ENCODE measurements around the gene CCSER2. TPM values are rescaled to one million over a fixed set of nuclear protein-coding genes. Genes with fewer than 3 reads are reported as not detected.

Gene CCSER2
- total and polyA plus RNA-seq, 2 donors (not counting 1 experiment from before 2014, with no cell fraction given), result 6.0 to 45.9 TPM

- H3K4me3 Mint-ChIP-seq, result no peak overlapping the region
- H3K27ac Mint-ChIP-seq, result no peak overlapping the region
- Histone ChIP-seq H3K36me3 (replicated peaks in 1 of 2; ENCODE audit: control extremely low read depth in 1 of 2, control insufficient read depth in 1 of 2, extremely low read depth in 1 of 2, insufficient read depth in 2 of 2, low read length in 1 of 2) (no peaks in the 10 kb centered on the region), H3K4me3 (ENCODE audit: control extremely low read depth in 1 of 5, extremely low read depth in 1 of 5, insufficient read depth in 1 of 5, low read depth in 2 of 5, low read length in 4 of 5) (no peak overlapping the region), H3K79me2 (ENCODE audit: control insufficient read depth, insufficient read depth, low read length) (peaks cover 94% of the 10 kb centered on the region), H2AFZ (ENCODE audit: insufficient read depth, low read depth, low read length, poor library complexity, severe bottlenecking) (no peak overlapping the region), H4K20me1 (ENCODE audit: control insufficient read depth, insufficient read depth, low read length, poor library complexity, severe bottlenecking) (peaks cover 78% of the 10 kb centered on the region), H3K27ac (ENCODE audit: low read length in 2 of 2) (no peak overlapping the region), H3K27me3 (replicated peaks in 1 of 4; ENCODE audit: control extremely low read depth in 1 of 4, control insufficient read depth in 3 of 4, insufficient read depth in 4 of 4, low read length in 3 of 4) (no peaks in the 10 kb centered on the region), H3K9me3 (ENCODE audit: control extremely low read depth in 1 of 3, control insufficient read depth in 2 of 3, insufficient read depth in 1 of 3, low read length in 2 of 3) (no peaks in the 10 kb centered on the region), H3K4me1 (ENCODE audit: control insufficient read depth in 2 of 2, insufficient read depth in 2 of 2, low read length in 2 of 2) (peaks cover 8 to 22% of the 10 kb centered on the region in 2 donors), H3K4me2 (replicated peaks; ENCODE audit: low read depth, low read length, poor library complexity, severe bottlenecking) (no peak overlapping the region), H3K9ac (ENCODE audit: low read length) (no peak overlapping the region)
- no peak for DNase-seq
- intact Hi-C loops (cut with micrococcal nuclease), result no loop called here
- ChIA-PET CTCF (no interaction called here), POLR2A (no interaction called here)
- WGBS (ENCODE audit: insufficient coverage), result no CpG with 5 or more reads among the region's 1 CpG
- H3K9me3 Mint-ChIP-seq (ENCODE audit: insufficient read depth), result no peaks in the 10 kb centered on the region
- TF ChIP-seq CTCF (IDR thresholded peaks at IDR 0.05) (no peak), EZH2 (IDR thresholded peaks at IDR 0.05; ENCODE audit: borderline replicate concordance, insufficient read depth, low read depth, low read length, poor library complexity, severe bottlenecking) (no peak)
- ATAC-seq (ENCODE audit: low read depth), result no peak
- no peaks in the 10 kb centered on the region for H3K27me3 Mint-ChIP-seq
- H3K4me1 Mint-ChIP-seq, result peaks cover 33% of the 10 kb centered on the region
Observed at GRCh38 chr10:84339025-84339424, 10.6 kb downstream of the CCSER2 start.

DNA sequence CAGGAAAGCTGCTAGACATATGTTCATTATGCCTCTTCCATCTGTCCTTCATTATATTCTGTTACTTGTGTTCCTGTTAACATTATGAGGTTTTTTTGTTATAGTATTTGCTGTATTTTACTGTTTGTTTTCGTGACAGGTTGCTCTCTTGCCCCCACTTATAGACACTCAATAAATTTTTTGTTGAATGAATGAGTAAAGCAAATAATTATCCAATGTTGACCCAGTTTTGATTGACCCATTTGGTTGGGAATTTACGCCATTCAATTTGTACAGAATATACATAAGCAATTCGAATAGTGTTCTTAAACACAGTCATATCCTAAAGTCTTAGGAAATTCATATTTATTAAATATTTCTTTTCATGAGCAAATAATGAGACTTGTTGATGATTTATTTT lies 11.8 kb downstream of the CCSER2 start:
- ChIA-PET CTCF (no interaction called here), POLR2A (no interaction called here)
- no peak overlapping the region for H3K9ac ChIP-seq (ENCODE audit: low read length)
- no peak for TF ChIP-seq CTCF (IDR thresholded peaks at IDR 0.05)
- TF ChIP-seq EZH2 (IDR thresholded peaks at IDR 0.05; ENCODE audit: borderline replicate concordance, insufficient read depth, low read depth, low read length, poor library complexity, severe bottlenecking), result no peak
- peaks cover 66% of the 10 kb centered on the region for H4K20me1 ChIP-seq (ENCODE audit: control insufficient read depth, insufficient read depth, low read length, poor library complexity, severe bottlenecking)
- no peak overlapping the region for H3K27ac ChIP-seq (ENCODE audit: low read length in 2 of 2)
- H3K4me3 Mint-ChIP-seq, result no peak overlapping the region
- peaks cover 3 to 18% of the 10 kb centered on the region in 2 donors for H3K4me1 ChIP-seq (ENCODE audit: control insufficient read depth in 2 of 2, insufficient read depth in 2 of 2, low read length in 2 of 2)
- intact Hi-C loops (cut with micrococcal nuclease), result no loop called here
- no peaks in the 10 kb centered on the region for H3K27me3 ChIP-seq (replicated peaks in 1 of 4; ENCODE audit: control extremely low read depth in 1 of 4, control insufficient read depth in 3 of 4, insufficient read depth in 4 of 4, low read length in 3 of 4)
- no peak overlapping the region for H2AFZ ChIP-seq (ENCODE audit: insufficient read depth, low read depth, low read length, poor library complexity, severe bottlenecking)
- H3K27ac Mint-ChIP-seq, result no peak overlapping the region
- no peaks in the 10 kb centered on the region for H3K27me3 Mint-ChIP-seq
- H3K4me1 Mint-ChIP-seq, result peaks cover 29% of the 10 kb centered on the region
- H3K9me3 ChIP-seq (ENCODE audit: control extremely low read depth in 1 of 3, control insufficient read depth in 2 of 3, insufficient read depth in 1 of 3, low read length in 2 of 3), result no peaks in the 10 kb centered on the region
- no peak for DNase-seq
- H3K4me3 ChIP-seq (ENCODE audit: control extremely low read depth in 1 of 5, extremely low read depth in 1 of 5, insufficient read depth in 1 of 5, low read depth in 2 of 5, low read length in 4 of 5), result no peak overlapping the region
- peaks cover 92% of the 10 kb centered on the region for H3K79me2 ChIP-seq (ENCODE audit: control insufficient read depth, insufficient read depth, low read length)
- no peaks in the 10 kb centered on the region for H3K9me3 Mint-ChIP-seq (ENCODE audit: insufficient read depth)
- no CpG with 5 or more reads among the region's 3 CpGs for WGBS (ENCODE audit: insufficient coverage)
- no peak overlapping the region for H3K4me2 ChIP-seq (replicated peaks; ENCODE audit: low read depth, low read length, poor library complexity, severe bottlenecking)
- no peak for ATAC-seq (ENCODE audit: low read depth)
- no peaks in the 10 kb centered on the region for H3K36me3 ChIP-seq (replicated peaks in 1 of 2; ENCODE audit: control extremely low read depth in 1 of 2, control insufficient read depth in 1 of 2, extremely low read depth in 1 of 2, insufficient read depth in 2 of 2, low read length in 1 of 2)
